ENCODE data around the gene TAF15.

DNA sequence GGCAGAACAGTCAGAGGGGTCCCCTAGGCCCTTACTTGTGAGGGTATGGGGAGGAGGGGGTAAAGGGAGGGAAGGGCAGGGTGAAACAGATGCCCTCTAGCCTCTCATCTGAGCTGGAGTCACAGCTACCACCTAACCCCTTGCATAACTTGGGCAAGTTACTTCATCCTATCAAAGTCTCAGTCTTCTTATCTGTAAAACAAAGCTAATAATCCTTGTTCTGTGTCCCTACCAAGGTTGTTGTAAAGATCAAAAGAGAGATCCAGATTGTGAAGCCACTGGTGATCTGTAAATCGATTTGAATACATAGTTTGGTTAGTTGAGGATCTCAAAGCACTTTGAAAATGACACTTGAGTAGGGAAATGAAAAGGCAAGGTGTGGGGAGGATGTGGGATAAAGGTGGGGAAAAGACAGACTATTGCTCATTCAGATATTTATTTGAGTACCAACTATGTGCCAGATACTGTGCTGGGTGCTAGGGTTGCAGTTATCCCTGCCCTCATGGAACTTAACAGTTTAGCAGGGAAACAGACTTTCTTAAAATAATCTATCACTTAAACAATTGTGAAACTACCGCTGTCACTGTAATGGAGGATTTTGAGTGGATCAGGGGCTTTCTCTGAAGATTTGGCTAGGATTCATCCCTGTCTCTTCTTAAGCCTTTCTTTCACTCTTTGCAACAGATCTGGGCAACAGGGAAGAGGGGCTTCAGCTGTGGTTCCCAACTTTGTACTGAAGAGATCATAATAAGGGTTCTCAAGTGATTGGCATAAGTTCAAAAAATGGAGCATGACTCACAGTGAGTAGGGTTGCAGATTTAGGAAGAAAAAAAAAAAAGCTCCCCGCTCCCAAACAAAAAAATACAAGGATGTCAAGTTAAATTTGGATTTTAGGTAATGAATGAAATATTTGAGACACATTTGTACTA is 56.4 kb downstream of the TAF15 start:
- TF ChIP-seq, protein P1, sequence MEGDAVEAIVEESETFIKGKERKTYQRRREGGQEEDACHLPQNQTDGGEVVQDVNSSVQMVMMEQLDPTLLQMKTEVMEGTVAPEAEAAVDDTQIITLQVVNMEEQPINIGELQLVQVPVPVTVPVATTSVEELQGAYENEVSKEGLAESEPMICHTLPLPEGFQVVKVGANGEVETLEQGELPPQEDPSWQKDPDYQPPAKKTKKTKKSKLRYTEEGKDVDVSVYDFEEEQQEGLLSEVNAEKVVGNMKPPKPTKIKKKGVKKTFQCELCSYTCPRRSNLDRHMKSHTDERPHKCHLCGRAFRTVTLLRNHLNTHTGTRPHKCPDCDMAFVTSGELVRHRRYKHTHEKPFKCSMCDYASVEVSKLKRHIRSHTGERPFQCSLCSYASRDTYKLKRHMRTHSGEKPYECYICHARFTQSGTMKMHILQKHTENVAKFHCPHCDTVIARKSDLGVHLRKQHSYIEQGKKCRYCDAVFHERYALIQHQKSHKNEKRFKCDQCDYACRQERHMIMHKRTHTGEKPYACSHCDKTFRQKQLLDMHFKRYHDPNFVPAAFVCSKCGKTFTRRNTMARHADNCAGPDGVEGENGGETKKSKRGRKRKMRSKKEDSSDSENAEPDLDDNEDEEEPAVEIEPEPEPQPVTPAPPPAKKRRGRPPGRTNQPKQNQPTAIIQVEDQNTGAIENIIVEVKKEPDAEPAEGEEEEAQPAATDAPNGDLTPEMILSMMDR (IDR thresholded peaks at IDR 0.05): no peak
- no peak for TF ChIP-seq POLR2A (IDR thresholded peaks at IDR 0.05; ENCODE audit: low read depth)
- TF ChIP-seq POLR2AphosphoS5 (IDR thresholded peaks at IDR 0.05): no peak
- no peak for TF ChIP-seq EP300 (IDR thresholded peaks at IDR 0.05)

Data from esophagus muscularis mucosa (tissue), 4 donors.